BE2C (cell line): ENCODE results near the gene PPP4C.

Experiments
- DNase-seq: peaks from one replicate; pipeline ENCODE4 v3.0.0-alpha.2; 2020
- H3K27me3 ChIP-seq: fragments of 250-450 bp; sonication (Bioruptor Pico); 2 replicates; pipeline ENCODE4 v1.5.1; 2020; ENCODE audit warnings: mild to moderate bottlenecking
- H3K36me3 ChIP-seq: fragments of 250-450 bp; sonication (Bioruptor Pico); 2 replicates; pipeline ENCODE4 v1.5.1; 2020; ENCODE audit warnings: mild to moderate bottlenecking
- H3K4me1 ChIP-seq: fragments of 250-450 bp; sonication (Bioruptor Pico); 2 replicates; pipeline ENCODE4 v1.5.1; 2020
- H3K4me3 ChIP-seq: 2 replicates; pipeline ENCODE4 v1.5.1; 2011; ENCODE audit warnings: low read depth, low read length
- H3K9me3 ChIP-seq: fragments of 250-450 bp; sonication (Bioruptor Pico); 2 replicates; pipeline ENCODE4 v1.5.1; 2020
- CTCF ChIP-seq: IDR thresholded peaks from 2 replicates; pipeline ENCODE4 v1.5.1; 2012; ENCODE audit warnings: mild to moderate bottlenecking, low read depth, low read length

Gene PPP4C

GRCh38 chr16:30066761-30067583 is 8.8 kb upstream of the PPP4C start:
- Histone ChIP-seq H3K4me1 (peaks cover 5% of the 10 kb centered on the region; the same call in 1 of the 2 replicates), H3K27me3 (no peaks in the 10 kb centered on the region), H3K36me3 (peaks cover 63% of the 10 kb centered on the region), H3K4me3 (peak overlapping the region; percentile 85), H3K9me3 (no peaks in the 10 kb centered on the region)
- TF ChIP-seq CTCF: no peak
- DNase-seq: peak; percentile 26

GRCh38 chr16:30067584-30067916 is 8.2 kb upstream of the PPP4C start:
- no peaks in the 10 kb centered on the region for H3K9me3 ChIP-seq
- DNase-seq: no peak
- H3K36me3 ChIP-seq: peaks cover 69% of the 10 kb centered on the region
- H3K4me1 ChIP-seq: peaks cover 5% of the 10 kb centered on the region; the same call in 1 of the 2 replicates
- H3K27me3 ChIP-seq: no peaks in the 10 kb centered on the region
- peak overlapping the region; percentile 85 for H3K4me3 ChIP-seq
- TF ChIP-seq CTCF: no peak

GRCh38 chr16:30068333-30068732 is 7.5 kb upstream of the PPP4C start:
- Histone ChIP-seq H3K36me3 (peaks cover 73% of the 10 kb centered on the region), H3K4me3 (no peak overlapping the region), H3K9me3 (no peaks in the 10 kb centered on the region), H3K4me1 (peaks cover 5% of the 10 kb centered on the region; the same call in 1 of the 2 replicates), H3K27me3 (no peaks in the 10 kb centered on the region)
- TF ChIP-seq CTCF: no peak
- no peak for DNase-seq

GRCh38 chr16:30068750-30069610 is 6.8 kb upstream of the PPP4C start:
- Histone ChIP-seq H3K9me3 (no peaks in the 10 kb centered on the region), H3K27me3 (no peaks in the 10 kb centered on the region), H3K36me3 (peaks cover 73% of the 10 kb centered on the region), H3K4me3 (0 out of 2 replicates have a peak overlapping the region, but pooled peaks have one; percentile 8), H3K4me1 (no peaks in the 10 kb centered on the region)
- peak; percentile 64 for TF ChIP-seq CTCF
- DNase-seq: peak; percentile 55

GRCh38 chr16:30069611-30070462 is 6.0 kb upstream of the PPP4C start:
- H3K4me1 ChIP-seq: no peaks in the 10 kb centered on the region
- DNase-seq: peak; percentile 21
- H3K27me3 ChIP-seq: no peaks in the 10 kb centered on the region
- peaks cover 73% of the 10 kb centered on the region for H3K36me3 ChIP-seq
- no peak for TF ChIP-seq CTCF
- H3K4me3 ChIP-seq: no peak overlapping the region
- no peaks in the 10 kb centered on the region for H3K9me3 ChIP-seq
